Hepatocyte (in vitro differentiated cells): ENCODE measurements around the gene AFAP1L2.

Experiments
- CTCF ChIP-seq: fragments of 200-600 bp; sonication (generic); IDR thresholded peaks from 2 replicates; pipeline ENCODE4 v1.5.1; 2016; ENCODE audit warnings: antibody characterized with exemption, mild to moderate bottlenecking; ENCODE audit not compliant: poor library complexity
- EZH2phosphoT487 ChIP-seq: fragments of 200-600 bp; sonication (generic); IDR thresholded peaks from one replicate; pipeline ENCODE4 v1.6.1; 2018; ENCODE audit warnings: antibody characterized with exemption, mild to moderate bottlenecking, low read depth, moderate library complexity; ENCODE audit not compliant: unreplicated experiment, severe bottlenecking

GRCh38 chr10:114432566-114433093 lies 28.3 kb upstream of the AFAP1L2 start:
- TF ChIP-seq CTCF (no peak), EZH2phosphoT487 (no peak)
